NCI-H345 treated with DMSO at 0.1 percent for 48 hours (cell line): ENCODE data around the gene KRT78.
"Not testable (repeated sequence)": the region's sequence is repeated elsewhere in the genome, so short reads cannot be mapped to it uniquely, and the experiment has no call there.

Experiments
- DNase-seq: peaks from one replicate; lab custom pipeline; 2025; ENCODE audit not compliant: unreplicated experiment; lab: John Stamatoyannopoulos, UW

The KRT78 gene

DNA sequence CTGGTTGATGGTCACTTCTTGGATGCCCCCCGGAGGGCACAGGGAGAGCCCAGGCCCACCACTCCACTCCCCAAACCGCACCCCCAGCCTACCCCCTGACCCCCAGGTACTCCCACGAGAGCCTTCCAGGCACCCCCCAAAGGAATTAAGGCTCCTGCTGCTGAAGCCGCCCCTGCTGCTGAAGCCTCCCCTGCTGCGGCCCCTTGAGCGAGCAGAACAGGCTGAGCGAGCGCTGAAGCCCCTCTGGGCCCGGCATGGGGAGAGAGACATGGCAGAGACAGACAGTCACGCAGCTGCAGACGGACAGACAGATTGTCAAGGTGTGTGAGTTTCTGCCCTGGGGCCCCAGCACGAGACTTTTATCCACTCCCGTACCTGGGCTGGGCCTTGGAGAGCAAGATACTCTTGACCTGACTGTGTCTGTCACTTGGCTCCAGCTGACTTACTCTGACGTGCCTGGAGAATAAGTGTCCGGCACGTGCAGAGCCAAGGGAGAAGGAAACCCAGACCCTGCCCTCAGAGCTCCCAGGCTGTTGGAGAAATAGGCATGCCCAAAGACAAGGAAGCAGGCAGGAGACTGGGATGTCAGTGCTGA is at the start of gene KRT78:
KRT78 (minus strand) TSS at position 334 of the 595 bp plus-strand sequence; CDS start at position 270, 64 bp downstream.
- no peak for DNase-seq

- no peak for DNase-seq
These were observed 47.7 kb upstream of the KRT78 start for GRCh38 chr12:52896190-52897100.

DNA sequence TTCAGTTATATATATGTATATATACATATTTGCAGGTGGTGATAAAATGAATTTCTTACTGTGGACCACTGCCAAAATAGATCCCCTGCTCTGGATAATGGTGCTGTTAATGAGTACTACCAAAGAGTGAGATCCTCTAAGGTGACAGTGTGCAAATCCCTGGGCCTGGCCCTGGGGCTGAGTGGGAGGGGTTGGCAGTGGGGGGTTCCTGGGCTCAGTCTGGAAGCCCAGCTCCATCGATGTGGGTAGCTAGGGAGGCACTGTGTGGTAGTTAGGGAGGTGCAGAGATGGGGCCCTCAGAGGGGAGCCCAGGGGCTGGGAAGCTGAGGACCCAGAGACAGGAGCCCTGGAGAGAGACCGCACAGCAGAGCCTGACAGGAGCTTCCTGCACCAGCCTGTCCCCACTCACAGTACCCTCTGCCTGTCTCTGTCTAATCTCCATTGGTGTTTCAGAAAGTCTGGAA is 47.0 kb upstream of the KRT78 start:
- DNase-seq = no peak

GRCh38 chr12:52892974-52893373 is 44.2 kb upstream of the KRT78 start:
- no peak for DNase-seq

DNA sequence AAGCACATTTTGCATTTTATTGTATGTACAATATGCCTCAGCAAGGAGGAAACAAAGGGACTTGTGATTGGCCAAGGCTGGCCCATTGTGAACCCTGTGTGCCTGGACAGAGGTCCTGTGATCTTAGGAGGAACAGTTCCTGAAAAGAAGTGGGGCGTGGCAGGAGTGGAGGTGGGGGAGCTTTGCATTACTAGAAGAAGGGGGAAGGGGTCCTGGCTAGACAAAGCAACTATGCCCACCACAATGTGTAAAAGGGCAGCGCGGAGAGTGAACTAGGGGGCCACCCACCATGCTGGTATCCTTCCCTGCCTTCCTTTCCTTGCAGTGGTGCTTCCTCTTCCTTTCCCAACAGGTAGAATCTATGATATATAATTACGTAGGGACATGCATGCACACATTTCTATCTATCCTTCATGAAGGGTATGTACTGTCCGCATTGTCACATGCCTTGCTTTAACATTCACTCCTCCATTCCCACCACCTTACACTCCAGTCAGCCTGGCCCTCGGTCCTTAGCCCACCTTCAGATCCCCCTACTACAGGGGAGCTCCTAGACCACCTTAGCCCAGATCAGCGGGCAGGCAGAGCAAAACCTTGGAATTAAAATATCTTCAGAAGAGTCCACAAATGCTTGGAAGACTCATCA is 43.5 kb upstream of the KRT78 start:
- no peak for DNase-seq

DNA sequence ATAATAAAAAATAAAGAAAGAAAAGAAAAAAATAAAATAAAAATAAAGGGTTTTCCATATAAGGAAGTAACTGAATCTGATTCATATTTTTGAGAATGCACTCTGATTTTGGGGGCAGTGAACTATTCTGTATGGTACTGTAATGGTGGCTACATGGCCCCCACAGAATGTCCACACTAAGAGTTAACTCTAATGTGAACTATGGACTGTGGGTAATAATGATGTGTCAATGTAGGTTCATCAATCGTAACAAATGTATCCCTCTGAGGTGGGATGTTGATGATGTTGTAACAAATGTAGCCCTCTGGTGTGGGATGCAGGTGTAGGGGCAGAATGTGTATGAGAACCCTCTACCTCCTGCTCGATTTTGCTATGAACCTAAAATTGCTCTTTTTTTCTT is 42.2 kb upstream of the KRT78 start:
- no peak for DNase-seq

- DNase-seq = no peak
These were observed 41.6 kb upstream of the KRT78 start for GRCh38 chr12:52890417-52890816.

- DNase-seq = peak; percentile 45
These were observed 35.9 kb upstream of the KRT78 start for GRCh38 chr12:52884526-52885293.

- not testable (repeated sequence) for DNase-seq
These were observed 31.7 kb upstream of the KRT78 start for GRCh38 chr12:52880499-52880898.

GRCh38 chr12:52879394-52880351 is 30.9 kb upstream of the KRT78 start:
- DNase-seq = peak; percentile 68

DNA sequence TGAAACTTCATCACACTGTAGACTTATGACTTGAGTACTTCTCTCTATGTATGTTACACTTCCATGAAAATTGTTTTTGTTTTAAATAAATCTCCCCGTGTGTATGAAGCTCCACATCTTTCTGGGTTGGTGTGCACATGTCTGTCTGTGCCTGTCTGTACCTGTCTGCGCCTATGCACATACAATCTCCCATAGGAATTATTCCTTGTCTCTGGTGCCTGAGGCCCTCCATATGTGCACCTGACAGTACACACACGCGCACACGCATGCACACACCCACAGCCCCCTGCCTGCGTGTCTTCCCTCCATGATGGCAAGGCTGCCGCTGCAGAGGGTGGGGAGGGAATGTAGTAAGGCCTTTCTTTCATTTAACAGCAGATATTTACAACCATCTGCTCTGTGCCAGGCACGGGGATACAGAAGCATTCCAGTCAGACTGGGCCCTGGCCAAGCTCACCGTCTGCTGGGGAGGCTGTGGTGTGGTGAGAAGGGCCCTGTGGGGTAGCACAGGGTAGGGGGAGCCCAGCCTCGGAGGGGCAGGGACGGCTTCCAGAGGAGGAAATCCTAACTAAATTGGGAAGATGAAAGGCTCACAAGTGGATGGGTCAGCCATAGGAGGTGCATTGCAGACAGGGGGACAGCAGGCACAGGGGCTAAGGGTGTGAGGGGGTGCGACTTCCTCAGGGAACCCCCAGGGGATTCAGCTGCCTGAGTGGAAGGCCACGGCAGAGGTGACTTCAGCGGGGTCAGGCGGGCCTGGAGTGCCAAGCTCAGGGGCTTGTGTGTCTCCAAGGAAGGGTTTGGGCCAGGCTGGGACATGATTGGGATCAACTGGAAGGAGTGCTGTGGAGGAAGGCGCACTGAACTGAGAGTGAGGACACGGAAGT is 30.0 kb upstream of the KRT78 start:
- no peak for DNase-seq

DNA sequence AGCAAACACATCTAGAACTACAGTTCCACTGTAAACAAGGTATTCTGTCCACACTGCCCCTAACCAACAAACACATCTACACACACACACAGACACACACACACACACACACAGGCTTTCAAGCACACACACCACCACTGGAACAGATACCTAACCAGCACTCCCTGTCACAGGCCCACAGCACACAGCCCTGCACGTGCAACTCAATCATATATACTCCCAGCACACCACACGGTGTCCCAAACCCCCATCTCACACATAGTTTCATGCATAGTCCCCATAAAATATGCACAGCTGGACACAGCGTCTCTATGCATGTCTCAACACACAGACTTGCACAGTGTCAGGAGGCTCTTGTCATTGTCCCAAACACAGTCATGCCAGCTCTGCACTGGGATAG is 28.4 kb upstream of the KRT78 start:
- no peak for DNase-seq

GRCh38 chr12:52876372-52876771 is 27.6 kb upstream of the KRT78 start:
- peak; percentile 2 for DNase-seq

DNA sequence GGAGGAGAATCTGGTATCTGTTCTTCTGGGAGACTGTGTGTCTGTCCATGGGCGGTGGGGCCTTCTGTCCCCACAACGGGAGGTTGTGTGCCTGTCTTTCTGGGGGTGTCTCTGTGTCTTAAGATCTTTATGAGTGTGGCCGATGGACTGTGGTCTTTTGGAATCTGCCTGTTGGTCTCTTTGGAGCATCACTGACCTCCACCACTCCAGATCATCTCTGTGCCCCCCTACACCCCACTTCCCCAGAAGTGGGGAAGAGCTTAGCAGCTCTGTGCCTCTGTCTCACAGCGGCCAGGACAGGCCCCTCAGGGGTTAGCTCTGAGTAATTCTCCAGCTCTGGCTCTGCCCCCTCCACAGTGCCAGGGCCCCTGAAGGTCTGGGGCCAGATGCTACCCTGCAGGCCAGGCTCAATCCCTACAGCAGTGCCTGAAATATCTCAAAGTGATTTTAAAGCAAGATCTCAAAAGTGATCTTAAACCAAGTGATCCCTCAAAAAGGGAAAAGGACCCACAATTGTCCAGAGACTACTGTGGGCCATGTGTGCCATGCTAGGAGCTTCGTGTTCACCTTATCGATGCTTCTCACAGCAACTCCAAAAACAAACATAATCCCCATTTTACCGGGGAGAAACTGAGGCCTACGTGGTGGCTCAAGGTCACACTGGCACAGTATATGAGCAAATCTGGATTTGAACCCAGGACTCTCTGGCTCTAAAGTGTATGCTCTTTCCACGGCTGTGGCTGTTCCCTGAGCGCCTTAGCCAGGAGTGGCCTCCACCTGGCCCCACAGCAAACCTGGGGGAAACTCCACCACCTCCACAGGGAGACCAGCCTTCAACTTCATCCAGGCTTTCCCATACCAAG is 26.0 kb upstream of the KRT78 start:
- DNase-seq = no peak

DNA sequence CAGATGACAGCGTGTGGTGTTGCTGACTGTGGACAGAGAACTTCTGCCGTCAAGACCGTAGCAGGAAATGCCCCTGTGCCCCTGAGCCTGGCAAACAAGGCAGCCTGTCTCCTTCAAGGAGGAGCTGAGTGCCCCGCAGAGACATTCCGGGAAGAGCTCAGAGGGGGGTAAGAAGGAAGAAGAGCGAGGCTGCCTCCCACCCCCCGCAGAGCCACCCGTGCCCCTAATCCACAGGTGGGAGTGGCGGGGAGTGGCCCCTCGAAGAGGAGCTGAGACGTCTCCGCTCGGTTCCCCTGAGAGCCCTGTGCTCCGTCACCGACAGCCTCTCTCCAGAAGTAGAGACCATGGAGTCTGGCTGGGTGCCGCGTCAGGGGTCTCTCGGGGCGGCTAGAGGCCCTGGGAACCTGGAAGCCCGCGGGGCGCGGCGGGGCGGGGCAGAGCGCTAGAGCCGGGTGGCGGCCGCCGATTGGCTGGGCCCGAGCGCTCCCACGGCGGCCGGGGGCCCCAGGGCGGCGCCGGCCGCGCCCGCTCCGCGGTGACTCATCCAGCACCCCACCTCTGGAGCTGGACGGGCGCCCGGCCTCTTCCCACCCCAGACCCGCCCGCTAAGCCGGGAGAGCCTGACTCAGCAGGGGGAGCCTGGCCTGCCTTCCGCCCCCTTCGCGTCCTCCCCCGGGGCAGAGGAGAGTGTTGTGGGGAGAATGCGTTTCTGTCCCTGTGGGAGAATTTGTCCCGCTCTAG is 25.2 kb upstream of the KRT78 start:
- peak; percentile 47 for DNase-seq

- no peak for DNase-seq
These were observed 24.7 kb upstream of the KRT78 start for GRCh38 chr12:52873513-52873831.

- no peak for DNase-seq
These were observed 24.0 kb upstream of the KRT78 start for GRCh38 chr12:52872644-52873389.
